HG03354 (cell line): ENCODE measurements around the gene NUP85.
"Not testable (repeated sequence)": the region's sequence is repeated elsewhere in the genome, so short reads cannot be mapped to it uniquely, and the experiment has no call there.

ENCODE experiments used
- ATAC-seq: cut with Tn5 transposase; IDR thresholded peaks from one replicate; pipeline ENCODE4 v1.9.1; 2021; ENCODE audit warnings: mild to moderate bottlenecking; ENCODE audit not compliant: unreplicated experiment, poor library complexity, severe bottlenecking

The NUP85 gene, protein sequence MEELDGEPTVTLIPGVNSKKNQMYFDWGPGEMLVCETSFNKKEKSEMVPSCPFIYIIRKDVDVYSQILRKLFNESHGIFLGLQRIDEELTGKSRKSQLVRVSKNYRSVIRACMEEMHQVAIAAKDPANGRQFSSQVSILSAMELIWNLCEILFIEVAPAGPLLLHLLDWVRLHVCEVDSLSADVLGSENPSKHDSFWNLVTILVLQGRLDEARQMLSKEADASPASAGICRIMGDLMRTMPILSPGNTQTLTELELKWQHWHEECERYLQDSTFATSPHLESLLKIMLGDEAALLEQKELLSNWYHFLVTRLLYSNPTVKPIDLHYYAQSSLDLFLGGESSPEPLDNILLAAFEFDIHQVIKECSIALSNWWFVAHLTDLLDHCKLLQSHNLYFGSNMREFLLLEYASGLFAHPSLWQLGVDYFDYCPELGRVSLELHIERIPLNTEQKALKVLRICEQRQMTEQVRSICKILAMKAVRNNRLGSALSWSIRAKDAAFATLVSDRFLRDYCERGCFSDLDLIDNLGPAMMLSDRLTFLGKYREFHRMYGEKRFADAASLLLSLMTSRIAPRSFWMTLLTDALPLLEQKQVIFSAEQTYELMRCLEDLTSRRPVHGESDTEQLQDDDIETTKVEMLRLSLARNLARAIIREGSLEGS

DNA sequence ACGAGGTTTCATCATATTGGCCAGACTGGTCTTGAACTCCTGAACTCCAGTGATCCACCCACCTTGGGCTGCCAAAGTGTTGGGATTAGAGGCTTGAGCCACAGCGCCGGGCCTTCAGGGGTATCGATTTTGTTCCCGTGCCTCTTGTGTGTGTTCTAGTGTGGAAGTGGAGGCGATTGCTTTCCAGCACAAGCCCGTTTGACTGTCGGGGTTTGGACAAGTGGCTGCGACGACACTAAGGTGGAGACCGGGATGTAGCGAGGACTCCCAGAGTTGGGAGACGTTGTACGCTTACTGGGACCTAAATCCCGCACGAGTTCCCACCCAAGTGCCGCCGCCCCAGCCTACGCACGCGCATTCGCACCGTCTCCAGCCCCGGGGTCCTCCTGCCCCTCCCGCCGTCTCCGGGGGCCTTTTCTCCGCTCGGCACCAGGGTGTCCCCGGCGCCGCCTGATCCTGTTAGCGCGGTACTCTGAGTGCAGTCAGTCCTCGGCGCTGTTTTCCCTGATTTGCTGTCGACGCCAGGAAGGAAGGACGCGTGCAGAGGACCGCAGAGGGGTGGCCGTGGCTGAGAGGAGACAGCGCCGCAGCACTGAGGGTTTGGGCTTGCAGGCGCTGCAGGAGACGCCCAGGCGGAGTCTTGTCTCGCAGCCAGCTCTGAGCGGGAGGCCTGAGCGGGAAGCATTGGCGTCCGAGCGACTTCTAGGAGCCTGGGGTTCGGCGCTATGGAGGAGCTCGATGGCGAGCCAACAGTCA lies at the start of gene NUP85:
Gene NUP85, plus strand, starts transcription at position 643 of the 756 bp plus-strand sequence. Its CDS starts 83 bp downstream, at position 726.
- ATAC-seq = peak; percentile 74

DNA sequence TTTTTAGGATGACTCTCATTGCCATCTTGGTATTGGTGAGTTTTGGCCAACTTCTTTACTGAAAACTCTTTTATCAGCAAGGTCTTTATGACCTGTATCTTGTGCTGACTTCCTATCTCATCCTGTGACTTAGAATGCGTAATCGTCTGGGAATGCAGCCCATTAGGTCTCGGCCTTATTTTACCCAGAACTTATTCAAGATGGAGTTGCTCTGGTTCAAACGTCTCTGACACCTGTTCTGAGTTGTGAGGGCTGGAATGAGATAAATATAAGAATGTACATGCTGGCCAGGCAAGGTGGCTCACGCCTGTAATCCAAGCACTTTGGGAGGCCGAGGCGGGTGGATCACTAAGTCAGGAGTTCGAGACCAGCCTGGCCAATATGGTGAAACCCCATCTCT lies 47.0 kb upstream of the NUP85 start:
- not testable (repeated sequence) for ATAC-seq

DNA sequence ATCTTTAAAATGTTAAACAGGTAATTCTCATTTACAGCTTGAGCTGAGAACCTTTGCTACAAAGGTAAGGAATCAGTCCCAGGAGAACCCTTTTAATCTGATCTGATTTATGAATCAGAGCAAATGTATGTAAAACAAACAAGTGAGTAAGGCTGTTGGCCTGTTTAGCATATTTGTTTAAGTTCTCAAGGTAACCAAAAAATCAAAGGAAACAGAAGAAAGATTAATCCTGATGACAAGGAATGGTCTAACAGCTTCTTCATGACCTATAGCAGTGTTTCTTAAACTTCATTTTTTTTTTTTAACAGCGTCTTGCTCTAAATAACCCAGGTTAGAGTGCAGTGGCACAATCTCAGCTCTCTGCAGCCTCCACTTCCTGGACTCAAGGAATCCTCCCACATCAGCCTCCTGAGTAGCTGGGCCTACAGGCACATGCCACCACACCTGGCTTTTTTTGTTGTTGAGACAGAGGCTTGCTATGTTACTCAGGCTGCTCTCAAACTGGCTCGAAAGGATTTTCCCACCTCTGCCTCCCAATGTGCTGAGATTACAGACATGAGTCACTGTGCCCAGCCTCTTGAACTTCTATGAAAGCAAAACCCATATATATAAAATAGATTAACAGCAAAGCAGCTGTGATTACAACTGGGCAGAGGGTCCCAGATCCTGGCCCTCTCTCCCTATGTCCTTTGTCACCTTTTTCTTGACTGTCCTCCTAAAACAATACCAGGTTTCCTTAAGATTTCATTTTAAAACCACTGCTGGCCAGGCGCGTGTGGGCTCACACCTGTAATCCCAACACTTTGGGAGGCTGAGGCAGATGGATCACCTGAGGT lies 46.1 kb upstream of the NUP85 start:
- no peak for ATAC-seq

DNA sequence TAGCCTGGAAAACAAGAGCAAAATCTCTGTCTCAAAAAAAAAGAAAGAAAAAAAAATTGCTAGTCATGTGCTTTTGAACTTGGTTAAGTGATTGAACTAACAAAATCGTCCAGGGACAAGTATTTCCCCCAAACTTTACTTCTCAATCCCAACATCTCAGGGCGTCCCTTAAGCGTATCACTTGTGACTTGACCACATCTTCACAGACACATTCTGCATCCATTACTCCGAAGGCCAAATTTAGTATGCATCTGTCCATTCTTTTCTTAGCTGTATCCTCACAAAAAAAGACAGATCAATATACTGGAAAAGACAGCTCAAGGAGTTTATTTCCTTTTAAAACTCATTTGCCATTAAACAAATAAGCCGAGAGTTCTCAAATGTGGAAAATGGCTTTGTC lies 45.3 kb upstream of the NUP85 start:
- ATAC-seq = no peak

DNA sequence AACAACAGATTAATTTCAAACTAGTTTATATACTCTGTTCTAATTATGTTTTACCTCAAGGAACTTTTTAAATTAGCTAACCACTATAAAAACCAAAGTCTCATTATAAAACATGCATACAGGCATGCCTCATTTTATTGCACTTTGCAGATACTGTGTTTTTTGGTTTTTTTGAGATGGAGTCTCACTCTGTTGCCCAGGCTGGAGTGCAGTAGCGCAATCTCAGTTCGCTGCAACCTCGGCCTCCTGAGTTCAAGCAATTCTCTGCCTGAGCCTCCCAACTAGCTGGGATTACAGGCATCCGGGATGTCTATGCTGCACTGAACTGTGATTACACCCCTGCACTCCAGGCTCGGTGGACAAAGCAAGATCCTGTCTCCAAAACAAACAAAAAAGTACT lies 42.4 kb upstream of the NUP85 start:
- no peak for ATAC-seq

DNA sequence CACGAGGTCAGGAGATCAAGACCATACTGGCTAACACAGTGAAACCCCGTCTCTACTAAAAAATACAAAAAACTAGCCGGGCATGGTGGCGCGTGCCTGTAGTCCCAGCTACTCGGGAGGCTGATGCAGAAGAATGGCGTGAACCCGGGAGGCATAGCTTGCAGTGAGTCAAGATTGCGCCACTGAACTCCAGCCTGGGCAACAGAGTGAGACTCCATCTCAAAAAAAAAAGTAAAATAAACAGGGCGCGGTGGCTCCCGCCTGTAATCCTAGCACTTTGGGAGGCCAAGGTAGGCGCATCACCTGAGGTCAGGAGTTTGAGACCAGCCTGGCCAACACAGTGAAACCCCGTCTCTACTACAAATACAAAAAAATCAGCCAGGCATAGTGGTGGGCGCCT lies 40.9 kb upstream of the NUP85 start:
- ATAC-seq = not testable (repeated sequence)

DNA sequence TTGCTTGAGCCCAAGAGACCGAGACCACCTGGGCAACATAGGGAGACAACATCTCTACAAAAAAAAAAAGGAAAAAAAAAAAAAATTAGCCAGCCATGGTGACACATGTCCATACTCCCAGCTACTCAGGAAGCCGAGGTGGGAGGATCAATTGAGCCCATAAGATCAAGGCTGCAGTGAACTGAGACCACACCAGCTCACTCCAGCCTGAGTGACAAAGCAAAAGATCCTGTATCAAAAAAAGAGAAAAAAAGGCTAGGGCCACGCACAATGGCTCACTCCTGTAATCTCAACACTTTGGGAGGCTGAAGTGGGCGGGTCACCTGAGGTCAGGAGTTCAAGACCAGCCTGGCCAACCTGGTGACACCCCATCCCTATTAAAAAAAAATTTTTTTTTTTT lies 36.5 kb upstream of the NUP85 start:
- no peak for ATAC-seq

DNA sequence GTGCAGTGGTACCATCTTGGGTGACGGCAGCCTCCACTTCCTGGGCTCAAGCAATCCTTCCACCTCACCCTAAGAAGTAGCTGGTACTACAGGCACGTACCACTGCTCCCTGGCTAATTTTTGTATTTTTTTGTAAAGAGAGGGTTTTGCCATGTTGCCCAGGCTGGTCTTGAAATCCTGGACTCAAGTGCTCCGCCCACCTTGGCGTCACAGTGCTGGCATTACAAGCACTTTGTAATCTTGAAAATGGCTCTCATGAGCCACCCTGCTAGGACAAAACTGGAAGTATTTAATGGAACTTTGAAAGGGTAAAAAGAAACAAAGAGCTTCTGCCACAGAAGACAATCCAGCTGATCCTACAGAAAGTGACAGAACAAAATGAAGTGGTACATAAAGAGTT lies 32.0 kb upstream of the NUP85 start:
- ATAC-seq = no peak

DNA sequence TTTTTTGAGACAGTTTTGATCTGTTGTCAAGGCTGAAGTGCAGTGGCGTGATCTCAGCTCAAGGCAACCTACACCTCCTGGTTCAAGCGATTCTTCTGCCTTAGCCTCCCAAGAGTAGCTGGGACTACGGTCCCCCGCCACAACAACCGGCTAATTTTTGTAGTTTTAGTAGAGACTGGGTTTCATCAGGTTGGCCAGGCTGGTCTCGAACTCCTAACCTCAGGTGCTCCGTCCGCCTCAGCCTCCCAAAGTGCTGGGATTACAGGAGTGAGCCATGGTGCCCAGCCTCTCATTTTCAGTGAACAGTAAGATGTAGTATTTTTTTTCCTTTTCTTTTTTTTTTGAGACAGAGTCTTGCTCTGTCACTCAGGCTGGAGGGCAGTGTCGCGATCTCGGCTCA lies 30.5 kb upstream of the NUP85 start:
- ATAC-seq = no peak

DNA sequence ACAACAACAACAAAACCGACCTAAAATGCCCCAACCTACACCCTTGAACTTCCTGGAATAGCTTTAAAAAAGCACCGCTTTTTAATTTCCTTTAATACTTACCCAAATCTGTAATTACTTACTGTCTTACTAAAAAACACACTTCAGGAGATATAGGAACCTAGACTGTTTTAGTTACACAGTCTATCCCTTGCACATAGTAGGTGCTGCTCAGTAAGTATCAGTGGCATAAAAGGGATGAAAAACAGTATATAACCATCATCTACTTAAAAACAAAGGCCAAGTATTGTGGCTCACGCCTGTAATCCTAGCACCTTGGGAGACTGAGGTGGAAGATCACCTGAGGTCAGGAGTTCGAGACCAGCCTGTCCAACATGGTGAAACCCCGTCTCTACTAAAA lies 28.9 kb upstream of the NUP85 start:
- no peak for ATAC-seq

DNA sequence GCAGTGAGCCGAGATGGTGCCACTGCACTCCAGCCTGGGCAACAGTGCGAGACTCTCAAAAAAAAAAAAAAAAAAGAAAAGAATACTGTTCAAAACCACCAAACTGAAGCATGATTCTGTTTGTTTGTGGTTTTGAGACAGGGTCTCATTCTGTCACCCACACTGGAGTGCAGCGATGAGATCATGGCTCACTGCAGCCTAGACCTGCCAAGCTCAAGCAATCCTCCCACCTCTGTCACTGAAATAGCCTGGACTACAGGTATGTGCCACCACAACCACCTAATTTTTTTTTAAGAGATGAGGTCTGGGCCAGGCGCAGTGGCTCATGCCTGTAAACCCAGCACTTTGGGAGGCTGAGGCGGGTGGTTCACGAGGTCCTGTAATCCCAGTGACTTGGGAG lies 27.0 kb upstream of the NUP85 start:
- no peak for ATAC-seq

DNA sequence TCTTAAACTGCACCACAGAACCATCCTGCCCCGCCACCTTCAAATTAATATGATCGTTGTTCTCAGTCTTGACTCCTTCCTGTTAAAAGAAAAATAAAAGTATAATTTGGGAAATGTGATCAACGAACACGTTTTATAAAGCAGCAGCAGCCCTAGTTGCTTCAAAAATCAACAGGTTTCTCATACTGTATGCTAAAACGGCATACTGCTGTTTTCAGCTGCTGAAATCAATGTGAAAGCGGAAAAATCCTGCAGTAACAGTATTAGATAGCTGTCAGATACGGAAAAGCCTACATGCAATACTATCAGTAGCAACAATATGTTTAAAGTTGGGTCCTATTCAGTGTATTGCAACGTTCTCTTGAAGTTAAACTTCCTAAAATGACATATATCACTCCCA lies 24.4 kb upstream of the NUP85 start:
- ATAC-seq = no peak

DNA sequence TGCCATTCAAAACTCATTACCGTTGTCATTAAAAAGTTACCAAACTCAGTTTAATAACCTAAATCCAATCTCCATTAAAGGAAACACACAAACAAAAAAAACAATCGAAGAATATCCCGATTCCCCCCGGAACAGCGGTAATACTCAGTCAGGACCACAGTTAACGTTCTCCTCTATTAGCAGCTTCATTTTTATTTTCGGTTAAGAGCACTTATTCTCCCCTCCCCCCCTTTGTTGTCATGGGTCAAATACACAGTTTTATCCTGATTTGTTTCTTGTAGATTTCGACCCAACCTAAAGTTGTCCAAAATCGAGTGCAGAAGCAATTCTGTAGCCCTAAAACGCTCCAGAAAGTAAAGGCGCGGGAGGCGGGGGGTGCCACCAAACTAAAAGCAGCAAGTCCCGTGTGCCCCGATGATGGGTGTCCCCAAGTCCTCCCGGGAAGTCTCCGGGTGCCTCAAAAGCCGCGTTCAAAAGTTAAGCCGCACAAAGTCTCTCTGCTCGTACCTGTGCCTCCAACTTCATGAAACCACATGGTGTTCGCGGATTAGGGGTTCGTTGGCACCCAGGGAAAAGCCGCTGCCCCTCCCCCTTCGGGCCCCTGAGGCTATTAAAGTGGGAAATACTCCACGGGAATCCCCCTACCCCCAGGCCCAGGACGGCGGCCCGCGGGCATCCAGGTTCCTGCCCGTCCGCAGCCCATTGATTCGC lies 23.7 kb upstream of the NUP85 start:
- ATAC-seq = peak; percentile 3

DNA sequence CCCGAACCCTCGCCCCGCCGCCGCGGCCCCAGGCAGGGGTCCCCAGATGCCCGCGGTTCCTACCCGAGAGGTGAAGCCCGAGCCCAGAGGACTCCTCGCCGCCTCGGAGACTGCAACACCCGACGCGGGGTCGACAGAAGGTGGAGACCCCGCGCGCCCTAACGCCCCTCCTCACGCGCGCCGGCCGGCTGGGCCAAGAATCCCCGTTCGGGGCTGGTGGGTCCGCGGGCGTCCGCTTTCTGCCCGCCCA lies 23.2 kb upstream of the NUP85 start:
- ATAC-seq = peak; percentile 24

DNA sequence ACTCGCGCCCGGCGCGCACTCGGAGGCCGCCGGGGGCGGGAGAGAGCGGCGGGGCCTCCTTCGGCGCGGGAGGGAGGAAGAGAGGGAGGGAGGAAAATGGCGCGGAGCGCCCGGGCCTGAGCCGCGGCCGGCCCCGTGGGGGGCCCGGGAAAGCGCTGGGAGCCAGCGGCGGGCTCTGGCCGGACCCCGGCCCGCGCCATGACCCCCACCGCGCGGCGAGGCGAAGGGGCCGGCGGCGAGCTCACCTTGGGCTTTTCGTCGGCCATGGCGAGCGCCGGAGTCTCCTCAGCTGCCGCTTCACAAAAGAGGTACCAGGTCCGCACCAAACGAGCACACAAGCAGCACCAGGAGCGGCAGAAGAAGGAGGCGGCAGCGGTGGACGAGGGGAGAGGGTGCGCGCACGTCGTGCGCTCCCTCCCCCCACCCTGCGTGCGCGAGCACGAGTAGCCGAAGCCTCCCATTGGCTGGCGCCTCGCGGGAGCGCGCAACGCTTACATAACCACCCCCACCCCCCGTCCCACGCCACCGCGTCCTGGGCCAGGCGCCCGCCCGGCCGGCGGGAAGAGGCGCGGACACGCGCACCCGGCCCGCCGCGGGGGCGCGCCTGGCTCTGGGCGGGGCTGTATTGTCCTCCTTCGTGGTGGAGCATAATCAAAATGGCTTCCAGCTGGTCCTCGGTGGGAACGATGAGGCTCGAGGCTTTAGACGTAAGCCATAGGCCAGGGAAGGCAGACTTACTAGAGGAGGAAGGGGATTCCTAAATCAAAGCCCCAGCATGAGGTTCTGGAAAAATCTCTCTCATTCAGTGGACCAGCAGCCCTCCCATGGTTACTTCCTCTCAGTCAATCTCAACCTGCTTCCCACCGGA lies 22.7 kb upstream of the NUP85 start, which contains the start of gene SUMO2:
Gene SUMO2, minus strand, starts transcription at position 391 of the 868 bp plus-strand sequence. Its CDS starts 125 bp downstream, at position 266.
- peak; percentile 80 for ATAC-seq

DNA sequence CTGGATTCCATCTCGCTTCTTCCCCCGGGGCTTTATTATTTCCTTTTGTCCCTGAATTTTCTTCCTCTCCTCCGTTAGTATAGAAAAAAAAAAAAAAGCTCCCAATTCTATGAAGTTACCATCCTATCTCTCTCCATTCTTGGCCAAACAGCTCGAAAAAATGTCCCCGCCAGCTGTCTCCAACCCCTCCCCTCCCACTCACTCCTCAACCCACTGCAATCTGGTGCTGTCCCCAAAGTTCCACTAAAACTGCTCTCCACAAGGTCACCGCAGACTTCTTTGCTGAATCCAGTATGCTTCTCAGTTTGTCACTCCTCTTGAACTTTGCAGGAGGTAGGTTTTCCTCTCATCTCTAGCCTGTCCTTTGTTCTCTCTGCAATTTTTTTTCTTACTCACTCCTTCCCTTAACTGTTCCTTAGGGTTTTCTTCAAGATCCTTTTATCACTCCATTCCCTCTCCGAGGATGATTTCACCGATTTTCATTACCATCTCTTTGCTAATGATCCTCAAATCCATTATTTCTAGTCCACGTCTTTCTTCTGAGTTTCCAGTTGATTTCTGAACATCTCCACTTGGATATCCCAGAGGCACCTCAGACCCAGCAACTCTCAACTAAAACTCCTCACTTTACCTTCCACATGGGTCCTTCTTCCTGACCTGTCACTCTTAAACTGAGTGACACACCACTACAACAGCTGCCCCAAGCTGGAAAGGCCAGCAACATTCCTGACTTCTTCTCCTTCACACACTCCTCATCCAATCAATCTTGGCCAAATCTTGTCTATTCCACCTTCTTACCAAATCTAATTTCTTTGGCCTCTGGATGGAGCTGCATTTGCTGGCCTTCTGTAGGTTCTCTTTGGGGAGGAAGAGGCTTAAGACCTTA lies 21.2 kb upstream of the NUP85 start:
- ATAC-seq = no peak

DNA sequence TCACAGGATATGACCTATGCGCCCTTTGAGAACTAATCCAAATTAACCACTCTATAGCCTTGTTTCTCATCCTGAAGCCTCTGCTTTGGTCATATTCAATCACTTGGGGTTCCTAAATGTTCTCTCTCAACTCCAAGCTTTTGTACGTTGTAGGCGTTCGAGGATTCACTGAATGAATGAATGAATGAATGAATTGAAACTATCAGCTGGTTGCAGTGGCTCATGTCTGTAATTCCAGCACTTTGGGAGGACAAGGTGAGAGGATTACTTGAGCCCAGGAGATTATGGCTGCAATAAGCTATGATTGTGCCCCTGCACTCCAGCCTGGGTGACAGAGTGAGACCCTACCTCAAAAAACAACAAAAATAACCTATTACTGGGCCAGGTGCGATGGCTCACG lies 16.9 kb upstream of the NUP85 start:
- no peak for ATAC-seq

DNA sequence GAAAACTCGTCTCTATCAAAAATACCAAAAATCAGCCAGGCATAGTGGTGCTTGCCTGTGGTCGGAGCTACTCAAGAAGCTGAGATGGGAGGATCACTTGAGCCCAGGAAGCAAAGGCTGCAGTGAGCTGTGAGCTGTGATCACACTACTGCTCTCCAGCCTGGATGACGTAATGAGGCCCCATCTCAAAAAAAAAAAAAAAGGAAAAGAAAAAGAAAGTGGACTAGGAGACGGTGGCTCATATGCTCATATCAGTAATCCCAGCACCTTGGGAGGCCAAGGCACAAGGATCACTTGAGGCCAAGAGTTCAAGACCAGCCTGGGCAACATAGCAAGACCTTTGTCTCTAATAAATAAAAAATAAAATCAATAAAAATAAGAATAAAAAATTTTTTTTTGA lies 13.9 kb upstream of the NUP85 start:
- ATAC-seq = no peak
